ENCODE results near the gene SDHC.

Gene SDHC

DNA sequence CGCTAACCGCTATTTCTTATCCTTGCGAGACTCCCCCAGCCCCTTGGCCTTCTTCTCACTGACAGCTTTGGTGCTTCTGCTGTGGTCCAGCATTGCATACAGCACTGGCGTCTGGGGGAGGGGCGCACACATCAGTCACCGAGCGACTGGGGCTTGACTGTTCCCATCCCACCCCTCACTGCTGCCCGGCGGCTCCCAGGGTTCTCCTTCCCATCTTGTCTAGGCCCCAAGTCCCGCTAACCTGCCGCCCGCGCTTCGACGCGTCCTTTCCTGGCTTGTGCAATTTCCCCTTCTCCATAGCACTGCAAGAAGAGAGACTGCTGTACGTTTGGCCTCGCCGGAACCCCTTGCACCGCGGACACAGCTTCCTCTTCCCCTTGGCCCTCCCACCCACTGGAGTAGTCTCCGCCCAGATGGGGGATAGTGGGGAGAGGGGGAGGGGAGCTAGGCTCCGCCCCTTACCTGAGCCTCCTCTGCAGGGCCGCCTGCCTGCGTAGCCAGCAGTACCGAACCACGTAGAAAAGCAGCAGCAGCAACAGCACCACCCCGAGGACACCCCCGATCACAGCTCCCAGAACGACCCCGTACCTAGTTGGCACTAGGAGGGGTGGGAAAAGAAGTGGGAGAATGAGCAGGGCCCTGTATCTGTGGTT is 8.2 kb upstream of the SDHC start:
- Histone ChIP-seq H3K4me2 (ENCODE audit: low read length) (peak overlapping the region; percentile 58), H4K8ac (ENCODE audit: low read depth, low read length) (no peak overlapping the region), H2BK120ac (ENCODE audit: low read depth, low read length) (no peak overlapping the region), H3K56ac (ENCODE audit: low read length) (peak overlapping the region; percentile 84), H3K4ac (ENCODE audit: low read depth, low read length) (no peak overlapping the region), H3K27ac (ENCODE audit: low read depth, low read length) (peak overlapping the region; percentile 25), H3K27me3 (ENCODE audit: insufficient read depth, low read length, poor library complexity) (no peaks in the 10 kb centered on the region), H3K18ac (ENCODE audit: low read length) (no peak overlapping the region), H3K4me3 (ENCODE audit: low read length) (peak overlapping the region; percentile 67), H4K5ac (ENCODE audit: low read length) (no peak overlapping the region), H2AK5ac (ENCODE audit: low read length) (no peak overlapping the region), H3K36me3 (ENCODE audit: control insufficient read depth, insufficient read depth, low read length) (no peaks in the 10 kb centered on the region), H3K4me1 (ENCODE audit: control insufficient read depth, low read depth, low read length) (peaks cover 2% of the 10 kb centered on the region), H3K23ac (ENCODE audit: low read length) (no peak overlapping the region), H3K79me2 (ENCODE audit: control insufficient read depth, insufficient read depth, low read length) (no peaks in the 10 kb centered on the region), H2BK5ac (ENCODE audit: low read length) (no peak overlapping the region), H2BK15ac (replicated peaks; ENCODE audit: low read depth) (no peak overlapping the region), H3K9ac (ENCODE audit: low read length) (peak overlapping the region; percentile 58), H3K79me1 (ENCODE audit: low read length) (peaks cover 2% of the 10 kb centered on the region)
- DNase-seq, result peak; percentile 98
- no CpG with 5 or more reads among the region's 31 CpGs for WGBS (ENCODE audit: extremely low coverage, insufficient coverage, low lambda C conversion rate)

DNA sequence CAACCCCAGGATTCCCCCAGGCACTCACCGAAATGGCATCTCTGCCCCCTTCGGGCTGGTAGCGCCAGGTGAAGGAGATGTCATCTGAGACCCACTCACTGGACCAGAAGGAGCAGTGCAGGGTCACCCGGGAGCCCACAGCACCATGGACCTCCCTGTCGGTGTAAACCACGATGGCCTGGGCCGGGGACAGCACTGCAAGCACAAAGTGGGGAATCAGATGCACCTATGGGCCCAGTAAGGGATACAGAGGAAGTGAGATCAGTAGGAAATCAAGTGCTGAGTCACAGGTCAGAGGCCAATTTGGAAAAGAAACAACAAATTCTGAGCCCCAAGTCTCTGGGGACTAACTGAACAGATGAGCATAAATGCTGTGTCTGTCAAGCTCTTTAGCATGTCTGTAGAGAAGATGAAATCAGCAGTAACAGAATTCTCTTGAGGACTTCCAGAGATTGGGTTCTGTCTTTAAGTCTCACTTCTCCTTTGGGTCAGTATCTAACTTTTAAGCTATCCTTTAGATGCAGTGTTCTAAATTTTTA is 6.9 kb upstream of the SDHC start:
- Histone ChIP-seq H3K4me3 (ENCODE audit: low read length) (no peak overlapping the region), H3K79me1 (ENCODE audit: low read length) (peaks cover 2% of the 10 kb centered on the region), H2BK15ac (replicated peaks; ENCODE audit: low read depth) (no peak overlapping the region), H2AK5ac (ENCODE audit: low read length) (no peak overlapping the region), H3K4me2 (ENCODE audit: low read length) (no peak overlapping the region), H3K4ac (ENCODE audit: low read depth, low read length) (no peak overlapping the region), H4K8ac (ENCODE audit: low read depth, low read length) (no peak overlapping the region), H3K79me2 (ENCODE audit: control insufficient read depth, insufficient read depth, low read length) (no peaks in the 10 kb centered on the region), H3K9ac (ENCODE audit: low read length) (no peak overlapping the region), H4K5ac (ENCODE audit: low read length) (no peak overlapping the region), H3K56ac (ENCODE audit: low read length) (peak overlapping the region; percentile 3), H3K27ac (ENCODE audit: low read depth, low read length) (no peak overlapping the region), H3K36me3 (ENCODE audit: control insufficient read depth, insufficient read depth, low read length) (no peaks in the 10 kb centered on the region), H3K18ac (ENCODE audit: low read length) (no peak overlapping the region), H3K4me1 (ENCODE audit: control insufficient read depth, low read depth, low read length) (peaks cover 2% of the 10 kb centered on the region), H2BK5ac (ENCODE audit: low read length) (no peak overlapping the region), H3K23ac (ENCODE audit: low read length) (no peak overlapping the region), H2BK120ac (ENCODE audit: low read depth, low read length) (no peak overlapping the region), H3K27me3 (ENCODE audit: insufficient read depth, low read length, poor library complexity) (no peaks in the 10 kb centered on the region)
- WGBS (ENCODE audit: extremely low coverage, insufficient coverage, low lambda C conversion rate), result no CpG with 5 or more reads among the region's 7 CpGs
- peak; percentile 13 for DNase-seq

- Histone ChIP-seq H3K18ac (ENCODE audit: low read length) (no peak overlapping the region), H3K23ac (ENCODE audit: low read length) (no peak overlapping the region), H3K9ac (ENCODE audit: low read length) (no peak overlapping the region), H3K4ac (ENCODE audit: low read depth, low read length) (no peak overlapping the region), H3K79me2 (ENCODE audit: control insufficient read depth, insufficient read depth, low read length) (no peaks in the 10 kb centered on the region), H3K56ac (ENCODE audit: low read length) (no peak overlapping the region), H2AK5ac (ENCODE audit: low read length) (no peak overlapping the region), H2BK15ac (replicated peaks; ENCODE audit: low read depth) (no peak overlapping the region), H2BK120ac (ENCODE audit: low read depth, low read length) (no peak overlapping the region), H2BK5ac (ENCODE audit: low read length) (no peak overlapping the region), H3K27ac (ENCODE audit: low read depth, low read length) (no peak overlapping the region), H3K27me3 (ENCODE audit: insufficient read depth, low read length, poor library complexity) (no peaks in the 10 kb centered on the region), H3K4me2 (ENCODE audit: low read length) (no peak overlapping the region), H3K4me3 (ENCODE audit: low read length) (no peak overlapping the region), H4K8ac (ENCODE audit: low read depth, low read length) (no peak overlapping the region), H3K79me1 (ENCODE audit: low read length) (peaks cover 2% of the 10 kb centered on the region), H4K5ac (ENCODE audit: low read length) (no peak overlapping the region), H3K36me3 (ENCODE audit: control insufficient read depth, insufficient read depth, low read length) (no peaks in the 10 kb centered on the region), H3K4me1 (ENCODE audit: control insufficient read depth, low read depth, low read length) (peaks cover 2% of the 10 kb centered on the region)
- no CpG with 5 or more reads among the region's 2 CpGs for WGBS (ENCODE audit: extremely low coverage, insufficient coverage, low lambda C conversion rate)
- no peak for DNase-seq
These were observed 6.1 kb upstream of the SDHC start for GRCh38 chr1:161307892-161308638.

DNA sequence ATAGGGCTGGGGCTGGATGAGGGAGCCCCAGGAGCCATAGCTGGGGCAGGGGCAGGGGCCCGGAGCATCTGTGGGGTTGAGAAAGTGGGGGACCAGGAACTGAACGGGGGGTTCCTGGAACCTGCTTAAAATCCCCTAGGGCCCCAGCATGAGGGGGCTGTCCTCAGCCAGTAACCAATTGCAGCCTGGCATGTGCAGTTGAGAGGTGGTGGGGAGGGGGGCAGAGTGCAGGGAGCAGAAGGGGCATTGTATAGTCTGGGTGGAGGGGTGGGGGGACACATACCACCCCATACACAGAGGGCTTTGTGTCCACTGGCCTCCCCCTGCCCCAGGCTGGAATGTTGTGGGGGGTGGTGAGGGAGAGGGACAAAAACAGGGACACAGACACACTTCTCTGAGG is 4.3 kb upstream of the SDHC start, which contains the start of gene MPZ:
MPZ (minus strand) TSS at position 101 of the 400 bp plus-strand sequence; CDS start at position 38, 63 bp downstream.
- Histone ChIP-seq H2BK15ac (replicated peaks; ENCODE audit: low read depth) (no peak within 1 kb of the TSS), H3K27ac (ENCODE audit: low read depth, low read length) (no peak within 1 kb of the TSS), H3K9ac (ENCODE audit: low read length) (no peak within 1 kb of the TSS), H3K4me3 (ENCODE audit: low read length) (no peak within 1 kb of the TSS), H2BK5ac (ENCODE audit: low read length) (no peak within 1 kb of the TSS), H3K79me1 (ENCODE audit: low read length) (peaks cover under 1% of the 10 kb centered on the region), H3K18ac (ENCODE audit: low read length) (no peak within 1 kb of the TSS), H3K27me3 (ENCODE audit: insufficient read depth, low read length, poor library complexity) (no peaks in the 10 kb centered on the region), H3K4me1 (ENCODE audit: control insufficient read depth, low read depth, low read length) (peaks cover 3% of the 10 kb centered on the region), H4K5ac (ENCODE audit: low read length) (no peak within 1 kb of the TSS), H3K56ac (ENCODE audit: low read length) (no peak within 1 kb of the TSS), H3K4me2 (ENCODE audit: low read length) (no peak within 1 kb of the TSS), H2AK5ac (ENCODE audit: low read length) (no peak within 1 kb of the TSS), H3K4ac (ENCODE audit: low read depth, low read length) (no peak within 1 kb of the TSS), H3K36me3 (ENCODE audit: control insufficient read depth, insufficient read depth, low read length) (no peaks in the 10 kb centered on the region), H3K23ac (ENCODE audit: low read length) (no peak within 1 kb of the TSS), H3K79me2 (ENCODE audit: control insufficient read depth, insufficient read depth, low read length) (peaks cover 2% of the 10 kb centered on the region), H2BK120ac (ENCODE audit: low read depth, low read length) (no peak within 1 kb of the TSS), H4K8ac (ENCODE audit: low read depth, low read length) (no peak within 1 kb of the TSS)
- no peak for DNase-seq
- WGBS (ENCODE audit: extremely low coverage, insufficient coverage, low lambda C conversion rate), result no CpG with 5 or more reads among the region's 2 CpGs

GRCh38 chr1:161311595-161312181 is 2.5 kb upstream of the SDHC start:
- peaks cover 2% of the 10 kb centered on the region for H3K4me1 ChIP-seq (ENCODE audit: control insufficient read depth, low read depth, low read length)
- H3K4me3 ChIP-seq (ENCODE audit: low read length), result no peak overlapping the region
- H2BK120ac ChIP-seq (ENCODE audit: low read depth, low read length), result no peak overlapping the region
- no peak overlapping the region for H3K9ac ChIP-seq (ENCODE audit: low read length)
- H3K4me2 ChIP-seq (ENCODE audit: low read length), result no peak overlapping the region
- H3K36me3 ChIP-seq (ENCODE audit: control insufficient read depth, insufficient read depth, low read length), result no peaks in the 10 kb centered on the region
- H3K79me2 ChIP-seq (ENCODE audit: control insufficient read depth, insufficient read depth, low read length), result peaks cover 6% of the 10 kb centered on the region
- no peak overlapping the region for H3K23ac ChIP-seq (ENCODE audit: low read length)
- no peak overlapping the region for H4K5ac ChIP-seq (ENCODE audit: low read length)
- H2BK5ac ChIP-seq (ENCODE audit: low read length), result no peak overlapping the region
- no peak overlapping the region for H3K56ac ChIP-seq (ENCODE audit: low read length)
- no peak overlapping the region for H2AK5ac ChIP-seq (ENCODE audit: low read length)
- no peak overlapping the region for H3K18ac ChIP-seq (ENCODE audit: low read length)
- no peak overlapping the region for H2BK15ac ChIP-seq (replicated peaks; ENCODE audit: low read depth)
- H3K27me3 ChIP-seq (ENCODE audit: insufficient read depth, low read length, poor library complexity), result no peaks in the 10 kb centered on the region
- no peak overlapping the region for H3K4ac ChIP-seq (ENCODE audit: low read depth, low read length)
- H3K79me1 ChIP-seq (ENCODE audit: low read length), result peaks cover 2% of the 10 kb centered on the region
- H3K27ac ChIP-seq (ENCODE audit: low read depth, low read length), result no peak overlapping the region
- H4K8ac ChIP-seq (ENCODE audit: low read depth, low read length), result no peak overlapping the region
- no peak for DNase-seq
- WGBS (ENCODE audit: extremely low coverage, insufficient coverage, low lambda C conversion rate), result no CpG with 5 or more reads among the region's 4 CpGs
